ENCODE data around the gene COX8C.
A peak's percentile ranks its signal among the peaks of the same experiment; 100 is the strongest.

The COX8C gene, protein sequence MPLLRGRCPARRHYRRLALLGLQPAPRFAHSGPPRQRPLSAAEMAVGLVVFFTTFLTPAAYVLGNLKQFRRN

DNA sequence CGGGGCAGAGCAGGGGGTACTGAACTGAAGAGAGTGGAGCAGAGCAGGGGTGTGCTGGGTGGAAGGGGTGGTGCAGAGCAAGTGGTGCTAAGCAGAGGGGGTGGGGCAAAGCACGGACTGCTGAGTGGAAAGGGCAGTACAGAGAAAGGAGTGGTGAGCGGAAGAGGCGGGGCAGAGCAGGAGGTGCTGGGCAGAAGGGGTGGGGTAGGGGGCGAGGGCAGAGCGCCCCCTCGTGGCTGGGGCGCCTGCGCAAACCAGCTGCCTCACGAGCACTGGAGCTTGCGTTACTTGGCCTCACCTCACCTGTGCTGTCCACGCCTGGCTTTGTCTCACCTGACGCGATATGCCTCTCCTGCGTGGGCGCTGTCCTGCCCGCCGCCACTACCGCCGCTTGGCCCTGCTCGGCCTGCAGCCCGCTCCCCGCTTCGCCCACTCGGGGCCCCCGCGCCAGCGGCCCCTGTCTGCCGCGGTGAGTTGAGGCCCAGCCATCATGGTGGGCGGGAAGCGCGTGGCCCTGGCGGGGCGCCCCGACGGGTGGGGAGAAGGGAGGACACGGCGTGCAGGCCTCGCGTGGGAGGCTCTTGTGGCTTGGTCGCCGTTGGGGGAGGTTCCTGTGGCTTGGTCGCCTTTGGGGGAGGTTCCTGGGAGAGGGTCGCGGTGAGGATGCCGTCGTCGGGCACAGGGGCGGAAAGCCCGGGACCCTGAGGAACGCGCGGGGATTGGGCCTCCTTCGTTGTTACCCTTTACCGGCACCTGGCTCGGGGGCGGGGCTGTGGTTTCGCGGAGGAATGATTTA is at the start of gene COX8C:
COX8C (plus strand) TSS at position 257 of the 796 bp plus-strand sequence; CDS start at position 344, 87 bp downstream.
- DNase-seq = no peak
- intact Hi-C loops (cut with DNase I) = no loop called here

DNA sequence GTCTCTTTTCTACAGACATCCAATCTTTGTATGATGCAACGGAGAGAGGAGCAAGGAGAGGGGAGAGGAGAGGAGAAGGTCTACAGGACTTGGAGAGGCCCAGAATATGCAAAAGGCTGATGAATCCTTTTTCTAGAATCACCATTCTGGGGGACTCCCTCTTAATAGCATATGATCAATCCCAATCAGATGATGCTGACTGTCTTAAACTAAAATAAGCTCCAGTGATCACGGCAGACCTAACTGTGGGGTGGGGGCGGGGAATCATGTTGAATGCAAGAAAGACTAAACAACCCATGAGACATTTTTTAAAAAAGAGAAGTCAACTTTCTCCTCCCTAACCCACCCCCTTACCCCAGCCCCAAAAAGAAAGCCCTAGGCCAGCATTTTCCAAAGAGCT is 47.6 kb upstream of the COX8C start:
- no peak for DNase-seq
- intact Hi-C loops (cut with DNase I) = no loop called here

GRCh38 chr14:93299866-93300265 is 47.1 kb upstream of the COX8C start:
- DNase-seq = peak in 3 of 42 donors; percentile 20 to 46 (median 35)
- intact Hi-C loops (cut with DNase I) = no loop called here

DNA sequence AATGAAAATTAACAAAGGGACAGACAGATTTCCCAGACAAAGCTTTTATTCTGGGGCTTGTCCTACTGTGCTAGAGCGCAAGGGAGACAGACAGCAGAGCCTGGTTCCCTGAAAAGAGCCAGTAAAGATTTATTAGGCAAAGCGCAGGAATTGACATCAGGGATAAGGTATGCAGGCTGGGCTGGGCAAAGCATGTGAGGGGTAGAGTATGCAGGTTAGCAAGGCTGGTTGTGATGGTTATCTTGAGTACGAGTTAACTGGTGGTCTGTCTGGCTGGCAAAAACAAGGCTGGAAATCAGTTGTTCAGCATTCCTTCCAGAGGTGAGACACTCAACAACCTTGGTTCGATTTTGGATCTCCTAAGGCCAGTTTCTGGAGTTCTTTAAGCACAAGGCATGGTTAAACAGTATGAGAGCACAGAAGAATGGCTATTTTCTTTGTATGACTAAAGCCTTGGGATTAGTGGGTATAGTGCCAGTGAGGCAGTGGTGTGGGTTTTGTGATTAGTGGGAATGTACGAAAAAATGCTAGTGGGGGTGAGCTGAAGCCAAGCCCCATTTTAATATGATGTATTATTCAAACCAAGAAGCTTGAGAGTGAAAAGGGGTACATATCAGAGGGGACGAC is 45.0 kb upstream of the COX8C start:
- intact Hi-C loops (cut with DNase I) = no loop called here
- DNase-seq = no peak

- intact Hi-C loops (cut with DNase I) = no loop called here
- peak in 2 of 42 donors; percentile 11 to 24 for DNase-seq
Measured at GRCh38 chr14:93302688-93303581, 44.0 kb upstream of the COX8C start.

DNA sequence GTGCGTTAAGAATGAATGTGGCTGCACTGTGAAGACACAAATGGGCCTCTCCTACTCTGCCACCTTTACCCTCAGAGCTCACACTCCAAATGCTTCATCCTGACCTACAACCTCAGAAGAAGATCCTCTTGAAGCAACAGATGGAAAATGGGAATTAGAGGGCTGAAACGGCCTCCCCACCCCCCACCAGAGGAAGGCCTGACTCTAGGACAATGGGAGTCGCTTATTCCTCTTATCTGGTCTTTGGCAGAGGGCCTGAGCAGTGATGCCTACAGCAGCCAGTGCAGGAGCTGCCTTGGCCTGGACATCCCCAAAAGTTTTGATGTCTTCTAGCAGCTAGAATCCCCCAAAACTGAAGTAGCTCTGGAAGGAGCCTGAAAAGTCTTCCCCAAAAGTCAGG is 43.3 kb upstream of the COX8C start:
- intact Hi-C loops (cut with DNase I) = no loop called here
- peak in 25 of 42 donors; percentile 10 to 74 (median 41) for DNase-seq

- intact Hi-C loops (cut with DNase I) = no loop called here
- no peak for DNase-seq
Measured at GRCh38 chr14:93304771-93305170, 42.2 kb upstream of the COX8C start.

DNA sequence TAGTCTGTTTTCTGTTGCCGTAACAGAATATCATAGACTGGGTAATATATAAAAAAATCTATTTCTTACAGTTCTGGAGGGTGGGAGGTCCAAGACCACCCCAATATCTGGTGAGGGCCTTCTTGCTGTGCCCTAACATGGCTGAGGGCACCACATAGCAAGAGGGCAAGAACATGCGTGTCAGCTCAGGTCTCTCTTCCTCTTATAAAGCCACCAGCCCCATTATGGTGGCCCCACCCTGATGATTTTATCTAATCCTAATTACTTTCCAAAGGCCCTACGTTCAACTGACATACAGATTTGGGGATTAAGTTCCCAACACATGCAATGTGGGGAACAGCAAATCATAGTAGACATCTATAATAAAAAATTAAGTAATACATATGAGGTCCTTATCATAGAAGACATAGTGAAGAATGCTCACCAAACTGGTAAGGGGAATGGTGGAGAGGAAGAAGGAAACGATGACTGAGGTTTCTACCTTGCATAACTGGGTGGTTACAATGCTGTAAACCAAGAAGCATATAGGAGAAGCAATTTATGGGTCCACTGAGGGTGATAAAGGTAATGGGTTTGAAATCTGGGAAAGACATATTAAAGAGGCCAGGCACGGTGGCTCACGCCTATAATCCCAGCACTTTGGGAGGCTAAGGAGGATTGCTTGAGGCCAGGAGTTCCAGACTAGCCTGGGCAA is 41.1 kb upstream of the COX8C start:
- no peak for DNase-seq
- intact Hi-C loops (cut with DNase I) = no loop called here

GRCh38 chr14:93306812-93307211 is 40.2 kb upstream of the COX8C start:
- intact Hi-C loops (cut with DNase I) = no loop called here
- no peak for DNase-seq

- intact Hi-C loops (cut with DNase I) = no loop called here
- DNase-seq = no peak
Measured at GRCh38 chr14:93308686-93309345, 38.2 kb upstream of the COX8C start.

GRCh38 chr14:93309427-93309966 is 37.5 kb upstream of the COX8C start:
- no peak for DNase-seq
- intact Hi-C loops (cut with DNase I) = no loop called here

GRCh38 chr14:93311082-93311481 is 35.9 kb upstream of the COX8C start:
- DNase-seq = no peak
- intact Hi-C loops (cut with DNase I) = no loop called here

DNA sequence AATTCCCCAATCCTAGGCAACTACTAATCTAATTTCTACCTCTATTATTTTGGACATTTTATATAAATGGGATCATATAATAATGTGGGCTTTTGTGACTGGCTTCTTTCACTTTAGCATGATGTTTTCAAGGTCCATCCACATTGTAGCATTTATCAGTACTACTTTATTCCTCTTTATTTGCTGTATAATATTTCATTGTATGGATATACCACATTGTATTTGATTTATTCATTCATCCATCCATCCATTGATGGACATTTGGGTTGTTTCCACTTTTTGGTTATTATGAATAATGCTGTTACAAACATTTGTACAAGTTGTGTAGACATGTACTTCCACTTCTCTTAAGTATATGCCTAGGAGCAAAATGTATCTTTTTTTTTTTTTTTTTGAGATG is 31.4 kb upstream of the COX8C start:
- DNase-seq = no peak
- intact Hi-C loops (cut with DNase I) = no loop called here

DNA sequence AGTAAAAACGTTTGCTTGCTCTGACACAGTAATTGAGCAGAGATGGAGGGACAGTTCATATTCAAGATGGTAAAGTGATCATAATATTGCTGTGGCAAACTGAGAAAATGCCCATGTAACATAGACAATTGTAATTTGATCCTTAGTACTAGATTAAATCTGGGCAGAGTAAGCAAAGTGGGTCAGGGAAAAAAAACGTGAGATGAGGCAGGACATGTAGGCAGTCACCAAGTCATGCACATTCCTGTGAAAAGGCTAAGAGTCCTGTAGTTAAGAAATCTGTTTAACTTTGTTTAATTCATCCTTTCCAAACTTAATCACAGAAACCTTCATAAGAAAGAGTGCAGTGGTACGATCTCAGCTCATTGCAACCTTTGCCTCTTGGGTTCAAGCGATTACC is 30.3 kb upstream of the COX8C start:
- intact Hi-C loops (cut with DNase I) = no loop called here
- DNase-seq = no peak

DNA sequence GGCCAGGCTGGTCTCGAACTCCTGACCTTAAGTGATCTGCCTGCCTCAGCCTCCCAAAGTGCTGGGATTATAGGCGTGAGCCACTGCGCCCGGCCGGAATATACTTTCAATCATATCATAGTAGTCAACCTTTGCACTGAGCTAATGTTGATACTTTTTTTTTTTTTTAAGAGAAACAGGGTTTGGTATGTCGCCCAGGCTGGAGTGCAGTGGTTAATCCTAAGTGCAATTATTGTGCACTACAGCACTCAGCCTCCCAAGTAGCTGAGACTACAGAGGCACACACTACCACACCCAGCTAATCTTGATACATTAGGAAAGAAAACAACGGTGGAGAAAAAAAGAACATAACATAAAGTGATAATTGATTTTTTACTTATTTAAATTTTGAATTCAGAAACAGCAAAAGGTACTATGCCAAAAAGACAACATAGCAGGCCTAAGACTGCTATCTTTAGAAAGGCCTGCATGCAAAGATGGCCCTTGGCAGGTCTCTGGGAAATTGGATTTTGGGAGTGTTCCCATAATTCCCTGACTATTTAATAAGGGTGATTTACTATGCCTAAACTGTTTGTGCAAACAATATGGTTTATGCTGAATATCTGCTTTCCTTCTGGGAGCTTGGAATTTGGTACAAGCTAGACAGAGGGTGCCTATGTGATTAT is 29.6 kb upstream of the COX8C start:
- intact Hi-C loops (cut with DNase I) = no loop called here
- no peak for DNase-seq

- DNase-seq = no peak
- intact Hi-C loops (cut with DNase I) = no loop called here
Measured at GRCh38 chr14:93317875-93318807, 28.8 kb upstream of the COX8C start.

- intact Hi-C loops (cut with DNase I) = no loop called here
- no peak for DNase-seq
Measured at GRCh38 chr14:93318927-93319326, 28.1 kb upstream of the COX8C start.
